ENCODE results near the gene ELF1.

DNA sequence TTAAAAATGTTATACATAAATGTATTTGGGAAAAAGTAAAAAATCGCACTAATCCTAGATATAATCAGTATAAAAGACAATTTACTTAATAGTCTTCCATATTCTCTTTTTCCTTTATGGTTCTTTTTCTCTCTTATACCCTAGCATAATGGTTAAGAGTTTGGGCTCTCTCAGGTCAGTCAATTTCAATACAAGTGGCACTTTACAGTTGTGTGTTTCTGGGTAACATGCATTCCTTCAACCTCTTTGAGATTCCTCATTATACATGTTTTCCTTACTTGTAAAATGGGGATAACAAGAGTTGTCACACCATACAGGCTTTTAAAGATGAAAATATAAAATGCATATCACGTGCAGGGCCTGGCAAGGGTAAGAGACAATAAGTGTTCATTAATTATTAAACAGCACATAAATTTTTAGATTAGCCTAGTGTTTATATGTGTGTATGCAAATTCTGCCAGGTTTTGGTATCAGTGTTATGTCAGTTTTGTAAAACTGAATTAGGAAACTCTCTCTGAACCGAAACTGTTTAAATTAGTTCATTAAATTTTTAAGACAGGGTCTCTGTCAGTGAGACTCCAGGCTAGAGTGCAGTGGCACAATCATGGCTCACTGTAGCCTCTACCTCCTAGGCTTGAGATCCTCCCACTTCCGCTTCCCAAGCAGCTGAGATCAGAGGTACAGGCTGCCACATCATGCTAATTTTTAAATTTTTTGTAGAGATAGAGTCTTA, 49.8 kb downstream of the ELF1 start:
- TF ChIP-seq EP300 (IDR thresholded peaks at IDR 0.05; ENCODE audit: borderline replicate concordance in 1 of 2, control insufficient read depth in 1 of 2, low read depth in 2 of 2, low read length in 2 of 2) (no peak; a peak in 1 of 4 replicates), BACH1 (IDR thresholded peaks at IDR 0.05; ENCODE audit: borderline replicate concordance) (no peak), RFX5 (IDR thresholded peaks at IDR 0.05; ENCODE audit: low read depth, low read length) (no peak), CHD2 (IDR thresholded peaks at IDR 0.05; ENCODE audit: borderline replicate concordance, low read depth, low read length) (no peak), KDM1A (IDR thresholded peaks at IDR 0.05; ENCODE audit: borderline replicate concordance) (no peak), TAF1 (IDR thresholded peaks at IDR 0.05; ENCODE audit: borderline replicate concordance, low read depth, low read length) (no peak), ZNF274 (IDR thresholded peaks at IDR 0.05; ENCODE audit: insufficient read depth, insufficient read length) (no peak)
- TF ChIP-seq, protein P1, sequence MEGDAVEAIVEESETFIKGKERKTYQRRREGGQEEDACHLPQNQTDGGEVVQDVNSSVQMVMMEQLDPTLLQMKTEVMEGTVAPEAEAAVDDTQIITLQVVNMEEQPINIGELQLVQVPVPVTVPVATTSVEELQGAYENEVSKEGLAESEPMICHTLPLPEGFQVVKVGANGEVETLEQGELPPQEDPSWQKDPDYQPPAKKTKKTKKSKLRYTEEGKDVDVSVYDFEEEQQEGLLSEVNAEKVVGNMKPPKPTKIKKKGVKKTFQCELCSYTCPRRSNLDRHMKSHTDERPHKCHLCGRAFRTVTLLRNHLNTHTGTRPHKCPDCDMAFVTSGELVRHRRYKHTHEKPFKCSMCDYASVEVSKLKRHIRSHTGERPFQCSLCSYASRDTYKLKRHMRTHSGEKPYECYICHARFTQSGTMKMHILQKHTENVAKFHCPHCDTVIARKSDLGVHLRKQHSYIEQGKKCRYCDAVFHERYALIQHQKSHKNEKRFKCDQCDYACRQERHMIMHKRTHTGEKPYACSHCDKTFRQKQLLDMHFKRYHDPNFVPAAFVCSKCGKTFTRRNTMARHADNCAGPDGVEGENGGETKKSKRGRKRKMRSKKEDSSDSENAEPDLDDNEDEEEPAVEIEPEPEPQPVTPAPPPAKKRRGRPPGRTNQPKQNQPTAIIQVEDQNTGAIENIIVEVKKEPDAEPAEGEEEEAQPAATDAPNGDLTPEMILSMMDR (IDR thresholded peaks at IDR 0.05 in 2 of 3, conservative IDR thresholded peaks at IDR 0.05 in 1 of 3; ENCODE audit: control insufficient read depth in 2 of 3, extremely low read depth in 1 of 3, insufficient read depth in 1 of 3, low read depth in 3 of 3, low read length in 3 of 3), result no peak
